Keratinocyte (primary cell): ENCODE data around the gene STRAP. TPM values are rescaled to one million over a fixed set of nuclear protein-coding genes. Genes with fewer than 3 reads are reported as not detected.

ENCODE experiments used
- DNase-seq: peaks from one replicate; pipeline ENCODE4 v3.0.0-alpha.2; 2011; ENCODE audit warnings: low read depth, missing footprints, low spot score
- FAIRE-seq: peaks from 2 replicates; lab custom pipeline; 2011; peaks lifted over from hg19 to GRCh38; lab: Jason Lieb, UNC
- H2AFZ ChIP-seq: 2 replicates; pipeline ENCODE4 v1.6.0; 2012; ENCODE audit warnings: low read length, control low read depth, inconsistent platforms; ENCODE audit not compliant: control insufficient read depth
- H3K27ac ChIP-seq: 2 replicates; pipeline ENCODE4 v1.5.1; 2011; ENCODE audit warnings: low read length; ENCODE audit not compliant: control insufficient read depth, insufficient read depth
- H3K27me3 ChIP-seq: 3 replicates; pipeline ENCODE4 v1.6.0; 2011; ENCODE audit warnings: low read length; ENCODE audit not compliant: control insufficient read depth, insufficient read depth; ENCODE audit errors: extremely low read depth
- H3K36me3 ChIP-seq, 2 experiments: 2 replicates in 1 of 2; 3 replicates in 1 of 2; pipeline ENCODE4 v1.5.1; 2011; ENCODE audit warnings: low read length in 2 of 2, mild to moderate bottlenecking in 1 of 2; ENCODE audit not compliant: control insufficient read depth in 2 of 2, insufficient read depth in 2 of 2; ENCODE audit errors: extremely low read depth in 1 of 2
- H3K4me1 ChIP-seq: 3 replicates; pipeline ENCODE4 v1.5.1; 2011; ENCODE audit warnings: low read length; ENCODE audit not compliant: control insufficient read depth, insufficient read depth; ENCODE audit errors: extremely low read depth
- H3K4me2 ChIP-seq: 3 replicates; pipeline ENCODE4 v1.6.0; 2011; ENCODE audit warnings: low read depth, low read length; ENCODE audit not compliant: control insufficient read depth, insufficient read depth; ENCODE audit errors: extremely low read depth
- H3K4me3 ChIP-seq, 3 experiments: fragments of 200-600 bp in 1 of 3; sonication (generic) in 1 of 3; 2 replicates in 2 of 3; 3 replicates in 1 of 3; pipeline ENCODE4 v1.5.1; 2011 to 2016; ENCODE audit warnings: low read length in 3 of 3, mild to moderate bottlenecking in 3 of 3, control low read depth in 2 of 3, inconsistent platforms in 1 of 3, low read depth in 1 of 3, mixed read lengths in 1 of 3, mixed run types in 1 of 3, moderate library complexity in 1 of 3; ENCODE audit not compliant: control insufficient read depth in 2 of 3, insufficient read depth in 2 of 3; ENCODE audit errors: extremely low read depth in 1 of 3
- H3K79me2 ChIP-seq: 2 replicates; pipeline ENCODE4 v1.6.0; 2012; ENCODE audit warnings: low read length; ENCODE audit not compliant: control insufficient read depth, insufficient read depth
- H3K9ac ChIP-seq: 3 replicates; pipeline ENCODE4 v1.6.0; 2011; ENCODE audit warnings: low read length; ENCODE audit not compliant: control insufficient read depth, insufficient read depth; ENCODE audit errors: extremely low read depth
- H3K9me1 ChIP-seq: 3 replicates; pipeline ENCODE4 v1.6.0; 2011; ENCODE audit warnings: low read length; ENCODE audit not compliant: control insufficient read depth, insufficient read depth; ENCODE audit errors: extremely low read depth
- H3K9me3 ChIP-seq: 2 replicates; pipeline ENCODE4 v1.5.1; 2012; ENCODE audit warnings: low read depth, low read length; ENCODE audit not compliant: control insufficient read depth
- H4K20me1 ChIP-seq: 3 replicates; pipeline ENCODE4 v1.6.0; 2011; ENCODE audit warnings: low read length; ENCODE audit not compliant: control insufficient read depth, insufficient read depth; ENCODE audit errors: extremely low read depth
- CTCF ChIP-seq, 3 experiments: IDR thresholded peaks in 1 of 3; conservative IDR thresholded peaks in 1 of 3; optimal IDR thresholded peaks in 1 of 3; 2 replicates in 2 of 3; 3 replicates in 1 of 3; pipeline versions ENCODE3 to v1.5.1; 2011; ENCODE audit warnings: low read length in 3 of 3, mild to moderate bottlenecking in 3 of 3, moderate library complexity in 2 of 3, control low read depth in 1 of 3, inconsistent platforms in 1 of 3; ENCODE audit not compliant: insufficient read depth in 2 of 3; ENCODE audit errors: extremely low read depth in 1 of 3
- EZH2 ChIP-seq: IDR thresholded peaks from one replicate; pipeline ENCODE4 v1.6.1; 2012; ENCODE audit warnings: inconsistent platforms, mild to moderate bottlenecking, low read length, moderate library complexity
- dilution Hi-C: fragments of 300-500 bp; cut with MboI; formaldehyde crosslinking; loops from one replicate; pipeline ENCODE4 v1.7.0; 2020; ENCODE audit warnings: low sequenced_read_pairs; ENCODE audit not compliant: extremely low pct_ligation_motif_present
- polyA plus RNA-seq, 5 experiments: library from polyadenylated mRNA; depleted of rRNA in 3 of 5; stranded (reverse) in 3 of 5; stranded (forward) in 1 of 5; unstranded in 1 of 5; fragments of >200 nt; gene quantifications; 1 replicate in 1 of 5; 2 replicates in 3 of 5; 3 replicates in 1 of 5; pipeline versions ENCODE4 v1.2.1 to v1.2.3, GENCODE V29; 2011 to 2012; ENCODE audit warnings: missing spikeins in 2 of 5, low read depth in 1 of 5, low replicate concordance in 1 of 5

The STRAP gene
- polyA plus RNA-seq, 1 donor (not counting 4 experiments of a cell fraction or from before 2014, with no cell fraction given) = 210 TPM

DNA sequence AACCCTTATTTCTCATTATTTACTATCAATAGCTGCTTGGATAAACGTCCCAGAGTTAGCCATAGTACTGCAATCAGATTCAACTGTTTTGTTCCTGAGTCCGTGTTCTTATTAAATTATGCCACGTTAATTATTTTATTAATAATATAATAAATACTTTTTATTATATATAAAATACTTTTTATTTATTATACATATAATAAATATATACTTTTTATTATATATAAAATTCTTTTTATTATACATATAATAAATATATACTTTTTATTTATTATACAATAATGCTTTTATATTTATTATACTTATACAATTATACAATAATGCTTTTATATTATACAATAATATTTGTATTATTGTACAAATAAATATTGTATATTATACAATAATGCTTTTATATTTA, 11.1 kb downstream of the STRAP start:
- DNase-seq = no peak
- H3K9me3 ChIP-seq = no peaks in the 10 kb centered on the region
- TF ChIP-seq EZH2 (no peak), CTCF (optimal IDR thresholded peaks at IDR 0.05 in 1 of 3, IDR thresholded peaks at IDR 0.05 in 1 of 3, conservative IDR thresholded peaks at IDR 0.05 in 1 of 3; ENCODE audit: extremely low read depth in 1 of 3, insufficient read depth in 2 of 3, low read length in 3 of 3) (no peak)
- no peak overlapping the region for H2AFZ ChIP-seq
- no peak for FAIRE-seq
- H3K9ac ChIP-seq = no peak overlapping the region
- no peaks in the 10 kb centered on the region for H3K4me1 ChIP-seq
- no peak overlapping the region for H3K27ac ChIP-seq
- no peaks in the 10 kb centered on the region for H3K27me3 ChIP-seq
- dilution Hi-C loops = no loop called here
- H4K20me1 ChIP-seq = no peaks in the 10 kb centered on the region
- peaks cover 31% of the 10 kb centered on the region for H3K79me2 ChIP-seq
- H3K9me1 ChIP-seq = no peaks in the 10 kb centered on the region
- H3K4me2 ChIP-seq = no peak overlapping the region
- H3K36me3 ChIP-seq = peaks cover 10 to 18% of the 10 kb centered on the region in 2 experiments
- H3K4me3 ChIP-seq = no peak overlapping the region

DNA sequence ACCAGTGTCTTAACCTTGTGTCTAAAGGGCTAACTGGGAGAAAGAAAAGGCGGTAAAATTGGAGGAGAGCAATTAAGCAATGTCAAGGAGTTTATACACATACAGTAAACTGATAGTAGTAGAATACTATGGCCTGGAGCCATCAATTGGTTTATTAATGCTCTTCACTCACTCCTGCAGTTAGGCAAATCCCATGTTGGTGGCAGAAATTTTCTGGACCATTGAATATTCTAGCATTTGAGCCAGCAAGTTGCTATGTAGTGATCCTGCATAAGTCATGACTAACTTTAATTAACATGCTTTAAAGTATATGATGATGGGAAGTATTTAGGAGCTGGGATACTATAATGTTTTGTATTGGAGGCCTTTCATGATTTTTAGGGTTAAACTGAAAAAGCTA, 14.7 kb downstream of the STRAP start:
- H3K36me3 ChIP-seq = peaks cover 12 to 28% of the 10 kb centered on the region in 2 experiments
- H4K20me1 ChIP-seq = no peaks in the 10 kb centered on the region
- peaks cover 10% of the 10 kb centered on the region for H3K79me2 ChIP-seq
- H3K9ac ChIP-seq = no peak overlapping the region
- H3K4me1 ChIP-seq = no peaks in the 10 kb centered on the region
- H3K4me2 ChIP-seq = no peak overlapping the region
- FAIRE-seq (no peak), DNase-seq (no peak)
- H3K9me3 ChIP-seq = no peaks in the 10 kb centered on the region
- dilution Hi-C loops = no loop called here
- no peaks in the 10 kb centered on the region for H3K27me3 ChIP-seq
- no peak overlapping the region for H2AFZ ChIP-seq
- no peak overlapping the region for H3K4me3 ChIP-seq
- no peak for TF ChIP-seq CTCF (optimal IDR thresholded peaks at IDR 0.05 in 1 of 3, IDR thresholded peaks at IDR 0.05 in 1 of 3, conservative IDR thresholded peaks at IDR 0.05 in 1 of 3; ENCODE audit: extremely low read depth in 1 of 3, insufficient read depth in 2 of 3, low read length in 3 of 3)
- no peak for TF ChIP-seq EZH2
- H3K27ac ChIP-seq = no peak overlapping the region
- no peaks in the 10 kb centered on the region for H3K9me1 ChIP-seq
